Effector CD4-positive, alpha-beta T cell (primary cell): ENCODE data around the gene ZNF236.
"Not testable (repeated sequence)": the region's sequence is repeated elsewhere in the genome, so short reads cannot be mapped to it uniquely, and the experiment has no call there.

Source experiments
- DNase-seq: peaks from one replicate; pipeline ENCODE4 v3.0.0-alpha.2; 2020

Gene ZNF236

GRCh38 chr18:76914314-76914713 is 92.0 kb downstream of the ZNF236 start:
- DNase-seq: no peak

- no peak for DNase-seq
These were observed 92.4 kb downstream of the ZNF236 start for GRCh38 chr18:76914796-76915195.

- no peak for DNase-seq
These were observed 93.1 kb downstream of the ZNF236 start for GRCh38 chr18:76915456-76915855.

GRCh38 chr18:76920974-76921373 is 98.6 kb downstream of the ZNF236 start:
- DNase-seq: no peak

GRCh38 chr18:76922107-76922506 is 99.8 kb downstream of the ZNF236 start:
- peak; percentile 16 for DNase-seq

- no peak for DNase-seq
These were observed 101.2 kb downstream of the ZNF236 start for GRCh38 chr18:76923485-76924085.

GRCh38 chr18:76925501-76925900 is 103.1 kb downstream of the ZNF236 start:
- DNase-seq: no peak

- no peak for DNase-seq
These were observed 104.9 kb downstream of the ZNF236 start for GRCh38 chr18:76927223-76927725.

- no peak for DNase-seq
These were observed 106.0 kb downstream of the ZNF236 start for GRCh38 chr18:76928179-76928868.

GRCh38 chr18:76931171-76931570 is 108.8 kb downstream of the ZNF236 start:
- no peak for DNase-seq

- DNase-seq: no peak
These were observed 109.9 kb downstream of the ZNF236 start for GRCh38 chr18:76932026-76932819.

- no peak for DNase-seq
These were observed 113.5 kb downstream of the ZNF236 start for GRCh38 chr18:76935722-76936337.

- DNase-seq: no peak
These were observed 114.5 kb downstream of the ZNF236 start for GRCh38 chr18:76936877-76937276.

- DNase-seq: no peak
These were observed 115.2 kb downstream of the ZNF236 start for GRCh38 chr18:76937597-76937996.

GRCh38 chr18:76938619-76939018 is 116.3 kb downstream of the ZNF236 start:
- no peak for DNase-seq

GRCh38 chr18:76941284-76941683 is 118.9 kb downstream of the ZNF236 start:
- no peak for DNase-seq

GRCh38 chr18:76943542-76944339 is 121.4 kb downstream of the ZNF236 start:
- no peak for DNase-seq

- DNase-seq: not testable (repeated sequence)
These were observed 122.0 kb downstream of the ZNF236 start for GRCh38 chr18:76944346-76944745.

GRCh38 chr18:76948345-76948744 is 126.0 kb downstream of the ZNF236 start:
- DNase-seq: no peak

GRCh38 chr18:76951456-76952247 is 129.3 kb downstream of the ZNF236 start:
- DNase-seq: no peak

- no peak for DNase-seq
These were observed 130.4 kb downstream of the ZNF236 start for GRCh38 chr18:76952747-76953146.
